Amniotic stem cell (primary cell): ENCODE measurements around the gene MPRIP.
"Not testable (repeated sequence)": the region's sequence is repeated elsewhere in the genome, so short reads cannot be mapped to it uniquely, and the experiment has no call there.

Experiments
- DNase-seq: peaks from one replicate; lab custom pipeline; 2025; lab: John Stamatoyannopoulos, UW

The MPRIP gene

GRCh38 chr17:17042384-17042736, at the start of gene MPRIP:
TSS of gene MPRIP (plus strand) at chr17:17042457. CDS start at chr17:17042849, 392 bp downstream.
- no peak for DNase-seq

- DNase-seq, result no peak
Measured at GRCh38 chr17:16994631-16995030, 47.6 kb upstream of the MPRIP start.

GRCh38 chr17:16995930-16996329, 46.3 kb upstream of the MPRIP start:
- DNase-seq, result no peak

GRCh38 chr17:16996726-16997125, 45.5 kb upstream of the MPRIP start:
- DNase-seq, result not testable (repeated sequence)

GRCh38 chr17:16997514-16998429, 44.5 kb upstream of the MPRIP start:
- DNase-seq, result no peak

GRCh38 chr17:16999931-17000625, 42.2 kb upstream of the MPRIP start:
- no peak for DNase-seq

GRCh38 chr17:17001076-17001777, 41.0 kb upstream of the MPRIP start:
- DNase-seq, result no peak

GRCh38 chr17:17001874-17002520, 40.3 kb upstream of the MPRIP start:
- no peak for DNase-seq

GRCh38 chr17:17002731-17003715, 39.2 kb upstream of the MPRIP start:
- not testable (repeated sequence) for DNase-seq

GRCh38 chr17:17004251-17004996, 37.8 kb upstream of the MPRIP start:
- no peak for DNase-seq

GRCh38 chr17:17004997-17005614, 37.2 kb upstream of the MPRIP start:
- DNase-seq, result not testable (repeated sequence)

GRCh38 chr17:17007891-17008290, 34.4 kb upstream of the MPRIP start:
- DNase-seq, result not testable (repeated sequence)

GRCh38 chr17:17008621-17009397, 33.4 kb upstream of the MPRIP start:
- DNase-seq, result not testable (repeated sequence)

- DNase-seq, result not testable (repeated sequence)
Measured at GRCh38 chr17:17009972-17010371, 32.3 kb upstream of the MPRIP start.

- DNase-seq, result not testable (repeated sequence)
Measured at GRCh38 chr17:17010545-17011034, 31.7 kb upstream of the MPRIP start.

- DNase-seq, result peak; percentile 58
Measured at GRCh38 chr17:17011043-17011907, 31.0 kb upstream of the MPRIP start.
